BLaER1 treated with 17β-estradiol and CSF1 and Interleukin-3, amounts not matched to agents 10 nM and 100 nM (cell line): Measurements from ENCODE around the gene HNRNPA1L2.
"Not testable (repeated sequence)": the region's sequence is repeated elsewhere in the genome, so short reads cannot be mapped to it uniquely, and the experiment has no call there.

ENCODE experiments used
- H3K27ac ChIP-seq, 11 experiments: shearing (Covaris generic); formaldehyde crosslinking; 2 replicates each; pipeline ENCODE4 v1.8.1; 2022
- H3K27me3 ChIP-seq, 11 experiments: shearing (Covaris generic); formaldehyde crosslinking; 2 replicates each; pipeline ENCODE4 v1.8.1; 2022
- H3K36me3 ChIP-seq, 11 experiments: shearing (Covaris generic); formaldehyde crosslinking; 2 replicates each; pipeline ENCODE4 v1.8.1; 2022
- H3K4me1 ChIP-seq, 10 experiments: shearing (Covaris generic); formaldehyde crosslinking; 2 replicates each; pipeline ENCODE4 v1.8.1; 2022
- H3K4me2 ChIP-seq, 11 experiments: shearing (Covaris generic); formaldehyde crosslinking; 2 replicates each; pipeline ENCODE4 v1.8.1; 2022
- H3K4me3 ChIP-seq, 10 experiments: shearing (Covaris generic); formaldehyde crosslinking; 2 replicates each; pipeline ENCODE4 v1.8.1; 2022
- H3K9ac ChIP-seq, 11 experiments: shearing (Covaris generic); formaldehyde crosslinking; 2 replicates each; pipeline ENCODE4 v1.8.1; 2022
- H3K9me3 ChIP-seq, 11 experiments: shearing (Covaris generic); formaldehyde crosslinking; replicated peaks in 1 of 11; 2 replicates each; pipeline ENCODE4 v1.8.1; 2022
- H4K20me1 ChIP-seq, 11 experiments: shearing (Covaris generic); formaldehyde crosslinking; 2 replicates each; pipeline ENCODE4 v1.8.1; 2022
- Cebpa-rat ChIP-seq, 11 experiments: shearing (Covaris generic); IDR thresholded peaks; 2 replicates each; pipeline ENCODE4 v1.8.1; 2022

The HNRNPA1L2 gene

GRCh38 chr13:52609013-52609606 is 33.1 kb upstream of the HNRNPA1L2 start:
- H4K20me1 ChIP-seq, H3K27me3 ChIP-seq, H3K4me2 ChIP-seq, H3K9ac ChIP-seq, H3K4me1 ChIP-seq, H3K4me3 ChIP-seq, H3K36me3 ChIP-seq, H3K27ac ChIP-seq, H3K9me3 ChIP-seq: not testable (repeated sequence)

- not testable (repeated sequence) for H3K4me2 ChIP-seq, H3K4me3 ChIP-seq, H4K20me1 ChIP-seq, H3K4me1 ChIP-seq, H3K9me3 ChIP-seq, H3K27ac ChIP-seq, H3K36me3 ChIP-seq, H3K27me3 ChIP-seq, H3K9ac ChIP-seq
These were observed 32.1 kb upstream of the HNRNPA1L2 start for GRCh38 chr13:52610158-52610557.

- H3K36me3 ChIP-seq = peaks cover 0 to 12% (median 4%) of the 10 kb centered on the region in 11 experiments; a peak in 7 of 22 replicates
- TF ChIP-seq Cebpa-rat (IDR thresholded peaks at IDR 0.05) = peak in 6 of 11 experiments; percentile 23 to 84 (median 68); a peak in 8 of 22 replicates
- no peak overlapping the region for H3K9ac ChIP-seq
- no peak overlapping the region; a peak in 3 of 22 replicates for H3K4me2 ChIP-seq
- no peaks in the 10 kb centered on the region for H3K27me3 ChIP-seq
- peaks cover 0 to 2% (median 0%) of the 10 kb centered on the region in 11 experiments; a peak in 3 of 22 replicates for H4K20me1 ChIP-seq
- no peak overlapping the region for H3K4me3 ChIP-seq
- no peak overlapping the region for H3K27ac ChIP-seq
- H3K9me3 ChIP-seq = peaks cover 0 to 5% (median 0%) of the 10 kb centered on the region in 11 experiments; a peak in 3 of 22 replicates
- peaks cover 17 to 36% (median 26%) of the 10 kb centered on the region in 10 experiments for H3K4me1 ChIP-seq
These were observed 27.0 kb upstream of the HNRNPA1L2 start for GRCh38 chr13:52615134-52615801.

DNA sequence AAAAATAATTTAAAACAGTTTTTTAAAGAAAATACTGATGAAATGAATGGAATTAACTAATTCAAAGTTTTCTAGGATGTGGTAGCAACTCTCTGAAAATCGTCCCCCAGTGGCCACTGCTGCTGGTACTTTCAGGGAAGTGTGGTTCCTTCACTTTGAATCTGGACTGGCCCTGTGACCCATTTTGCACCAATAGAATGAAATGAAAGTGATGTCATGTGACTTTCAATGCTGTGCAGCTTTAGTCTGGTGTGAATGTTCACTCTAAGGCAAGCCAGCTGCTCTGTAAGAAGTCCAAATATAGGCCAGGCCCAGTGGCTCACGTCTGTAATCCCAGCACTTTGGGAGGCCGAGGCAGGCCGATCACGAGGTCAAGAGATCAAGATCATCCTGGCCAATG is 26.4 kb upstream of the HNRNPA1L2 start:
- peaks cover 0 to 5% (median 0%) of the 10 kb centered on the region in 11 experiments; a peak in 3 of 22 replicates for H3K9me3 ChIP-seq
- peak overlapping the region; percentile 74 to 94 (median 87); a peak in 20 of 22 replicates for H3K4me2 ChIP-seq
- peak overlapping the region in 1 of 10 experiments; percentile 92; a peak in 1 of 20 replicates for H3K4me3 ChIP-seq
- TF ChIP-seq Cebpa-rat (IDR thresholded peaks at IDR 0.05) = no peak
- H3K27me3 ChIP-seq = no peaks in the 10 kb centered on the region
- peaks cover 17 to 40% (median 26%) of the 10 kb centered on the region in 10 experiments for H3K4me1 ChIP-seq
- peaks cover 0 to 14% (median 5%) of the 10 kb centered on the region in 11 experiments; a peak in 9 of 22 replicates for H3K36me3 ChIP-seq
- H4K20me1 ChIP-seq = peaks cover 0 to 6% (median 0%) of the 10 kb centered on the region in 11 experiments; a peak in 3 of 22 replicates
- H3K9ac ChIP-seq = peak overlapping the region in 2 of 11 experiments; percentile 84 to 87; a peak in 2 of 22 replicates
- no peak overlapping the region for H3K27ac ChIP-seq

- peaks cover 0 to 6% (median 0%) of the 10 kb centered on the region in 11 experiments; a peak in 3 of 22 replicates for H4K20me1 ChIP-seq
- H3K36me3 ChIP-seq = peaks cover 0 to 17% (median 7%) of the 10 kb centered on the region in 11 experiments; a peak in 11 of 22 replicates
- peak overlapping the region; percentile 51 to 86 (median 80); a peak in 21 of 22 replicates for H3K27ac ChIP-seq
- no peaks in the 10 kb centered on the region for H3K27me3 ChIP-seq
- peak overlapping the region; percentile 74 to 94 (median 87) for H3K4me2 ChIP-seq
- peaks cover 0 to 5% (median 0%) of the 10 kb centered on the region in 11 experiments; a peak in 3 of 22 replicates for H3K9me3 ChIP-seq
- peaks cover 17 to 42% (median 26%) of the 10 kb centered on the region in 10 experiments for H3K4me1 ChIP-seq
- H3K4me3 ChIP-seq = peak overlapping the region; percentile 70 to 94 (median 90)
- peak overlapping the region; percentile 79 to 89 (median 86) for H3K9ac ChIP-seq
- no peak for TF ChIP-seq Cebpa-rat (IDR thresholded peaks at IDR 0.05)
These were observed 24.9 kb upstream of the HNRNPA1L2 start for GRCh38 chr13:52617070-52618060.

DNA sequence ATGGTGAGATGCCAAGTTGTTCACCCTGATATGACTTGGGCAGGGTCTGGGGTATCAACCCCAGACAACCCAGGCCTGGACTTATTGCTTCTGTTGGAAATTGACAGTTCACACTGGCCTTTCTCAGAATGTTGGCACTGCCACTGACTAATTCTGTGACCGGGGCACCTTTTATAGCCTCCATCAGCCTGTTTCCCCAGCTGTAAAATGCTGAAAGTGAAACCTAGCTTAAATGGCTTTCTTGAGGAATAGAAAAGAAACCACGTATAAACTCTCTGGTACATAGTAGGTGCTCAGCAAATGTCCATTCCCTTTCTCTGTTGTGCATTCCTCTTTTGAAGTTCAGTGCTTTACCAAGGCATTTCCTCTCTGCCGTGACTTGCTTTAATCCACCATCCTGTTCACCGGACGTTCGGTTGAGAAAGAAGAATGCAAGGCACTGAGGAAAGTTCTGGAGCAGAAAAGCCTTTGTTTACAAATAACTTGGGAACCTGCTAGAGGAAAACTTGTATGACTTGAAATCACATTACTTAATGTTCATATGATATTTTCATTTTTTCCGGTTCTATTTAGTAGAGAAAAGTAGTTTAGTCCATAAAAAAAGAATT is 11.0 kb upstream of the HNRNPA1L2 start:
- not testable (repeated sequence) for H3K4me3 ChIP-seq, H3K9me3 ChIP-seq, H3K4me1 ChIP-seq, H4K20me1 ChIP-seq, H3K9ac ChIP-seq, H3K27me3 ChIP-seq
- Histone ChIP-seq H3K27ac (peak overlapping the region in 3 of 11 experiments; percentile 1 to 17 (median 8); a peak in 1 of 22 replicates), H3K4me2 (peak overlapping the region in 6 of 11 experiments; percentile 1 to 42 (median 10); a peak in 6 of 22 replicates), H3K36me3 (peaks cover 30 to 64% (median 49%) of the 10 kb centered on the region in 11 experiments)

DNA sequence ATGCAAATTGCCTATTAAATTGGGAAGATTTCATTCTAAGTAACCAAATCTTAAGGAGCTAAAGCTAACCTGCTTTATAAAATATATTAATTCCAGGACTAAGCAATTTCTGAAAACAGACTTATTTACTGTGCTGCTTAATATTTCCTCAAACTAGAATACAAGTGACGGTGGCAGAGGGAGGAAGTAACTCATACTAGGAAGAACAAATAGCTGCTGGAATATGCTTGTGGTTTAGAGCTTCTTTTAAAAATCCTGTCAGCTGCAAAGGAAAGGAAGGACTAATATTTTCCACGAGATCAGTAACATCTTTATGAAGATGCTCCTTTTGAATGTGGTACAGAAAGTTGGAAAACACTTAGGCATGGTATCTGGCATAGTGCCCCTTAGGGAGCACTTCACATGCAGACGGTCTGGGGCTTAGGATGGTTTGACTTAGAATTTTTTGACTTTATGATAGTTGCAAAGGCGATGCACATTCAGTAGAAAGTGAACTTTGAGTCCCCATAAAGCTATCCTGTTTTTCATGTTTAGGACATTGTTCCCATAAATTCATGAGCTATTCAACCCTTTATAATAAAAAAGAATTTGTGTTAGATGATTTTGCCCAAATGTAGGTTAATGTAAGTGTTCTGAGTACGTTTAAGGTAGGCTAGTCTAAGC is 3.4 kb upstream of the HNRNPA1L2 start:
- Histone ChIP-seq H3K27me3 (no peaks in the 10 kb centered on the region), H4K20me1 (no peaks in the 10 kb centered on the region), H3K9me3 (no peaks in the 10 kb centered on the region), H3K4me2 (peak overlapping the region in 9 of 11 experiments; percentile 19 to 82 (median 35); a peak in 13 of 22 replicates), H3K4me1 (peaks cover 5 to 24% (median 12%) of the 10 kb centered on the region in 10 experiments; a peak in 18 of 20 replicates), H3K27ac (peak overlapping the region in 2 of 11 experiments; percentile 3 to 15; a peak in 1 of 22 replicates), H3K9ac (peak overlapping the region in 1 of 11 experiments; percentile 43; a peak in 1 of 22 replicates), H3K4me3 (no peak overlapping the region), H3K36me3 (peaks cover 6 to 71% (median 36%) of the 10 kb centered on the region in 11 experiments)
- TF ChIP-seq Cebpa-rat (IDR thresholded peaks at IDR 0.05) = no peak

GRCh38 chr13:52644108-52644507 is 1.9 kb downstream of the HNRNPA1L2 start:
- Histone ChIP-seq H3K9ac (no peak overlapping the region), H3K36me3 (peaks cover 13 to 53% (median 33%) of the 10 kb centered on the region in 11 experiments), H3K4me2 (no peak overlapping the region), H4K20me1 (no peaks in the 10 kb centered on the region), H3K27me3 (no peaks in the 10 kb centered on the region), H3K27ac (no peak overlapping the region), H3K4me3 (no peak overlapping the region), H3K9me3 (no peaks in the 10 kb centered on the region), H3K4me1 (peaks cover 0 to 11% (median 3%) of the 10 kb centered on the region in 10 experiments; a peak in 13 of 20 replicates)
- TF ChIP-seq Cebpa-rat (IDR thresholded peaks at IDR 0.05) = no peak
